HFFc6 (cell line): ENCODE measurements around the gene COQ9. TPM values are rescaled to one million over a fixed set of nuclear protein-coding genes. Genes with fewer than 3 reads are reported as not detected.

Experiments used
- DNase-seq: peaks from one replicate; pipeline ENCODE4 v3.0.0-alpha.2; 2018
- H3K27ac Mint-ChIP-seq: 2 replicates; pipeline ENCODE4 v1.8.0; 2020; ENCODE audit warnings: mild to moderate bottlenecking, mixed read lengths
- H3K27me3 Mint-ChIP-seq: 2 replicates; pipeline ENCODE4 v1.8.0; 2021; ENCODE audit warnings: mild to moderate bottlenecking, moderate library complexity, mixed read lengths; ENCODE audit not compliant: insufficient read depth
- H3K36me3 Mint-ChIP-seq: 2 replicates; pipeline ENCODE4 v1.8.0; 2021; ENCODE audit warnings: low read depth, mixed read lengths
- H3K4me1 Mint-ChIP-seq: 2 replicates; pipeline ENCODE4 v1.8.0; 2020; ENCODE audit warnings: low read depth, mixed read lengths
- H3K4me3 Mint-ChIP-seq: 2 replicates; pipeline ENCODE4 v1.8.0; 2020; ENCODE audit warnings: mild to moderate bottlenecking, moderate library complexity, mixed read lengths
- H3K9me3 Mint-ChIP-seq: 2 replicates; pipeline ENCODE4 v1.8.0; 2020; ENCODE audit warnings: mild to moderate bottlenecking, mixed read lengths
- CTCF ChIP-seq: fragments of 200-600 bp; sonication (generic); IDR thresholded peaks from 2 replicates; pipeline ENCODE4 v1.5.0; 2021; ENCODE audit warnings: antibody characterized with exemption, mild to moderate bottlenecking
- total RNA-seq, 6 experiments: library from RNA; stranded (reverse); fragmentation: NEBNext Ultra II Directional; extraction: Animal tissue kit (Norgen Biotek cat#: 25700); gene quantifications; 2 replicates in 1 of 6; 3 replicates in 5 of 6; pipeline ENCODE4 v1.2.3, GENCODE V29; 2021

Gene COQ9
- total RNA-seq, 6 experiments from 2014 or later, result 28.0 to 34.2 (median 30.7) TPM

GRCh38 chr16:57412584-57412983, 34.7 kb upstream of the COQ9 start:
- Mint-ChIP-seq H3K4me3 (no peak overlapping the region), H3K27me3 (peaks cover 24% of the 10 kb centered on the region), H3K36me3 (no peaks in the 10 kb centered on the region), H3K27ac (no peak overlapping the region), H3K9me3 (no peaks in the 10 kb centered on the region), H3K4me1 (peaks cover 9% of the 10 kb centered on the region)
- no peak for DNase-seq
- TF ChIP-seq CTCF, result no peak

GRCh38 chr16:57413301-57413730, 34.0 kb upstream of the COQ9 start:
- H3K36me3 Mint-ChIP-seq, result no peaks in the 10 kb centered on the region
- no peak overlapping the region for H3K4me3 Mint-ChIP-seq
- no peak for TF ChIP-seq CTCF
- H3K27me3 Mint-ChIP-seq, result peaks cover 24% of the 10 kb centered on the region
- H3K9me3 Mint-ChIP-seq, result no peaks in the 10 kb centered on the region
- peaks cover 16% of the 10 kb centered on the region for H3K4me1 Mint-ChIP-seq
- H3K27ac Mint-ChIP-seq, result no peak overlapping the region
- DNase-seq, result no peak

- Mint-ChIP-seq H3K4me3 (no peak overlapping the region), H3K36me3 (no peaks in the 10 kb centered on the region), H3K4me1 (peaks cover 20% of the 10 kb centered on the region), H3K9me3 (no peaks in the 10 kb centered on the region), H3K27ac (no peak overlapping the region), H3K27me3 (peaks cover 26% of the 10 kb centered on the region)
- TF ChIP-seq CTCF, result no peak
- no peak for DNase-seq
These were observed 33.5 kb upstream of the COQ9 start for GRCh38 chr16:57413733-57414132.

- H3K9me3 Mint-ChIP-seq, result no peaks in the 10 kb centered on the region
- no peak overlapping the region for H3K27ac Mint-ChIP-seq
- H3K4me1 Mint-ChIP-seq, result peaks cover 25% of the 10 kb centered on the region
- H3K36me3 Mint-ChIP-seq, result no peaks in the 10 kb centered on the region
- DNase-seq, result no peak
- TF ChIP-seq CTCF, result no peak
- H3K27me3 Mint-ChIP-seq, result peaks cover 15% of the 10 kb centered on the region
- no peak overlapping the region for H3K4me3 Mint-ChIP-seq
These were observed 31.2 kb upstream of the COQ9 start for GRCh38 chr16:57416084-57416483.

GRCh38 chr16:57419506-57419905, 27.8 kb upstream of the COQ9 start:
- H3K4me3 Mint-ChIP-seq, result no peak overlapping the region
- H3K27ac Mint-ChIP-seq, result no peak overlapping the region

More at GRCh38 chr16:57419506-57419905, 27.8 kb upstream of the COQ9 start:
- no peak for TF ChIP-seq CTCF
- no peaks in the 10 kb centered on the region for H3K9me3 Mint-ChIP-seq
- no peak for DNase-seq
- H3K27me3 Mint-ChIP-seq, result peaks cover 5% of the 10 kb centered on the region
- H3K36me3 Mint-ChIP-seq, result no peaks in the 10 kb centered on the region
- peaks cover 35% of the 10 kb centered on the region for H3K4me1 Mint-ChIP-seq
